Panc1 (cell line): ENCODE results near the gene ZNF316.

ENCODE experiments used
- CTCF ChIP-seq: fragments of 450-650 bp; IDR thresholded peaks from 2 replicates; pipeline ENCODE4 v1.5.1; 2017; ENCODE audit warnings: mild to moderate bottlenecking
- POLR2AphosphoS5 ChIP-seq: IDR thresholded peaks from 2 replicates; pipeline ENCODE4 v1.6.1; 2012; ENCODE audit warnings: mild to moderate bottlenecking, low read depth, low read length, moderate library complexity
- REST ChIP-seq, 2 experiments: IDR thresholded peaks; 2 replicates each; pipeline ENCODE4 v1.6.1; 2011 to 2012; ENCODE audit warnings: low read depth in 2 of 2, control low read depth in 1 of 2, low read length in 1 of 2, mild to moderate bottlenecking in 1 of 2, moderate library complexity in 1 of 2; ENCODE audit not compliant: insufficient read depth in 1 of 2
- SIN3A ChIP-seq: IDR thresholded peaks from 2 replicates; pipeline ENCODE4 v1.6.1; 2012; ENCODE audit warnings: low read depth, mild to moderate bottlenecking, low read length, moderate library complexity, borderline replicate concordance; ENCODE audit not compliant: insufficient read depth
- TCF7L2 ChIP-seq: IDR thresholded peaks from 2 replicates; pipeline ENCODE4 v1.6.1; 2011; ENCODE audit warnings: mild to moderate bottlenecking, low read depth, low read length, inconsistent platforms

- TF ChIP-seq POLR2AphosphoS5 (no peak), CTCF (no peak), REST (IDR thresholded peaks at IDR 0.05; ENCODE audit: insufficient read depth in 1 of 2, low read depth in 2 of 2, low read length in 1 of 2) (no peak), TCF7L2 (no peak), SIN3A (no peak)
Observed at GRCh38 chr7:6675807-6676405, 38.8 kb downstream of the ZNF316 start.
